ENCODE measurements around the gene PRR5.

PRR5 gene

GRCh38 chr22:44750481-44750880, 48.5 kb downstream of the PRR5 start:
- no peak for TF ChIP-seq CTCF (IDR thresholded peaks at IDR 0.05; ENCODE audit: poor library complexity, severe bottlenecking)
- DNase-seq (ENCODE audit: low spot score): no peak

GRCh38 chr22:44752285-44753188, 50.5 kb downstream of the PRR5 start, which contains the start of gene ARHGAP8:
Gene ARHGAP8 (plus strand): TSS chr22:44752575. CDS start chr22:44786528, 33,953 bp downstream.
- Histone ChIP-seq H3K27ac (ENCODE audit: poor library complexity, severe bottlenecking) (peak within 1 kb of the TSS; percentile 58), H3K27me3 (ENCODE audit: insufficient read depth, poor library complexity, severe bottlenecking) (no peaks in the 10 kb centered on the region), H3K4me1 (ENCODE audit: insufficient read depth, poor library complexity, severe bottlenecking) (peaks cover 23% of the 10 kb centered on the region), H3K36me3 (ENCODE audit: low read depth) (no peaks in the 10 kb centered on the region), H3K4me3 (ENCODE audit: severe bottlenecking) (peak within 1 kb of the TSS; percentile 58), H3K9me3 (ENCODE audit: severe bottlenecking) (no peaks in the 10 kb centered on the region)
- no peak for TF ChIP-seq CTCF (IDR thresholded peaks at IDR 0.05; ENCODE audit: poor library complexity, severe bottlenecking)
- no peak for DNase-seq (ENCODE audit: low spot score)
- peak; percentile 50; the same call in 2 of the 3 replicates for ATAC-seq (ENCODE audit: low read depth)

More at GRCh38 chr22:44750481-44750880, 48.5 kb downstream of the PRR5 start:
- no peak overlapping the region for H3K4me3 ChIP-seq (ENCODE audit: severe bottlenecking)
- H3K9me3 ChIP-seq (ENCODE audit: severe bottlenecking): no peaks in the 10 kb centered on the region
- peaks cover 18% of the 10 kb centered on the region for H3K4me1 ChIP-seq (ENCODE audit: insufficient read depth, poor library complexity, severe bottlenecking)
- no peaks in the 10 kb centered on the region for H3K27me3 ChIP-seq (ENCODE audit: insufficient read depth, poor library complexity, severe bottlenecking)
- no peak for ATAC-seq (ENCODE audit: low read depth)
- H3K27ac ChIP-seq (ENCODE audit: poor library complexity, severe bottlenecking): no peak overlapping the region
- H3K36me3 ChIP-seq (ENCODE audit: low read depth): no peaks in the 10 kb centered on the region

- H3K36me3 ChIP-seq (ENCODE audit: low read depth): 0 out of 2 replicates have a peak, but pooled peaks cover 2% of the 10 kb centered on the region
- H3K4me3 ChIP-seq (ENCODE audit: severe bottlenecking): peak overlapping the region; percentile 58
- no peaks in the 10 kb centered on the region for H3K9me3 ChIP-seq (ENCODE audit: severe bottlenecking)
- peak overlapping the region; percentile 58 for H3K27ac ChIP-seq (ENCODE audit: poor library complexity, severe bottlenecking)
- H3K4me1 ChIP-seq (ENCODE audit: insufficient read depth, poor library complexity, severe bottlenecking): peaks cover 27% of the 10 kb centered on the region
- no peak for TF ChIP-seq CTCF (IDR thresholded peaks at IDR 0.05; ENCODE audit: poor library complexity, severe bottlenecking)
- DNase-seq (ENCODE audit: low spot score): no peak
- ATAC-seq (ENCODE audit: low read depth): peak; percentile 35
- no peaks in the 10 kb centered on the region for H3K27me3 ChIP-seq (ENCODE audit: insufficient read depth, poor library complexity, severe bottlenecking)
Measured at GRCh38 chr22:44753189-44754042, 51.4 kb downstream of the PRR5 start.

GRCh38 chr22:44754998-44755397, 53.0 kb downstream of the PRR5 start:
- peaks cover 32% of the 10 kb centered on the region for H3K4me1 ChIP-seq (ENCODE audit: insufficient read depth, poor library complexity, severe bottlenecking)
- no peaks in the 10 kb centered on the region for H3K27me3 ChIP-seq (ENCODE audit: insufficient read depth, poor library complexity, severe bottlenecking)
- TF ChIP-seq CTCF (IDR thresholded peaks at IDR 0.05; ENCODE audit: poor library complexity, severe bottlenecking): no peak
- DNase-seq (ENCODE audit: low spot score): no peak
- H3K4me3 ChIP-seq (ENCODE audit: severe bottlenecking): no peak overlapping the region
- no peak for ATAC-seq (ENCODE audit: low read depth)
- H3K9me3 ChIP-seq (ENCODE audit: severe bottlenecking): no peaks in the 10 kb centered on the region
- H3K36me3 ChIP-seq (ENCODE audit: low read depth): 0 out of 2 replicates have a peak, but pooled peaks cover 2% of the 10 kb centered on the region
- peak overlapping the region; percentile 58 for H3K27ac ChIP-seq (ENCODE audit: poor library complexity, severe bottlenecking)

Data from RWPE2 (cell line).